BLaER1 treated with 17β-estradiol and CSF1 and Interleukin-3, amounts not matched to agents 10 nM and 100 nM (cell line): ENCODE data around the gene LSP1.

Experiments used
- H3K27ac ChIP-seq, 11 experiments: shearing (Covaris generic); formaldehyde crosslinking; 2 replicates each; pipeline ENCODE4 v1.8.1; 2022
- H3K27me3 ChIP-seq, 11 experiments: shearing (Covaris generic); formaldehyde crosslinking; 2 replicates each; pipeline ENCODE4 v1.8.1; 2022
- H3K36me3 ChIP-seq, 11 experiments: shearing (Covaris generic); formaldehyde crosslinking; 2 replicates each; pipeline ENCODE4 v1.8.1; 2022
- H3K4me1 ChIP-seq, 10 experiments: shearing (Covaris generic); formaldehyde crosslinking; 2 replicates each; pipeline ENCODE4 v1.8.1; 2022
- H3K4me2 ChIP-seq, 11 experiments: shearing (Covaris generic); formaldehyde crosslinking; 2 replicates each; pipeline ENCODE4 v1.8.1; 2022
- H3K4me3 ChIP-seq, 10 experiments: shearing (Covaris generic); formaldehyde crosslinking; 2 replicates each; pipeline ENCODE4 v1.8.1; 2022
- H3K9ac ChIP-seq, 11 experiments: shearing (Covaris generic); formaldehyde crosslinking; 2 replicates each; pipeline ENCODE4 v1.8.1; 2022
- H3K9me3 ChIP-seq, 11 experiments: shearing (Covaris generic); formaldehyde crosslinking; replicated peaks in 1 of 11; 2 replicates each; pipeline ENCODE4 v1.8.1; 2022
- H4K20me1 ChIP-seq, 11 experiments: shearing (Covaris generic); formaldehyde crosslinking; 2 replicates each; pipeline ENCODE4 v1.8.1; 2022
- Cebpa-rat ChIP-seq, 11 experiments: shearing (Covaris generic); IDR thresholded peaks; 2 replicates each; pipeline ENCODE4 v1.8.1; 2022

LSP1 gene

GRCh38 chr11:1924646-1925372 is 71.9 kb downstream of the LSP1 start:
- Histone ChIP-seq H3K36me3 (no peaks in the 10 kb centered on the region), H3K27me3 (no peaks in the 10 kb centered on the region), H3K4me3 (no peak overlapping the region), H4K20me1 (no peaks in the 10 kb centered on the region), H3K27ac (no peak overlapping the region), H3K9me3 (no peaks in the 10 kb centered on the region), H3K4me1 (peaks cover 0 to 47% (median 35%) of the 10 kb centered on the region in 10 experiments; a peak in 18 of 20 replicates), H3K9ac (no peak overlapping the region), H3K4me2 (no peak overlapping the region)
- TF ChIP-seq Cebpa-rat (IDR thresholded peaks at IDR 0.05) = no peak

GRCh38 chr11:1925373-1926155 is 72.7 kb downstream of the LSP1 start:
- no peaks in the 10 kb centered on the region; a peak in 1 of 22 replicates for H4K20me1 ChIP-seq
- H3K9me3 ChIP-seq = no peaks in the 10 kb centered on the region
- no peaks in the 10 kb centered on the region for H3K27me3 ChIP-seq
- H3K27ac ChIP-seq = no peak overlapping the region
- no peak overlapping the region for H3K4me2 ChIP-seq
- TF ChIP-seq Cebpa-rat (IDR thresholded peaks at IDR 0.05) = no peak
- no peak overlapping the region for H3K9ac ChIP-seq
- no peaks in the 10 kb centered on the region for H3K36me3 ChIP-seq
- H3K4me3 ChIP-seq = no peak overlapping the region
- peaks cover 0 to 47% (median 37%) of the 10 kb centered on the region in 10 experiments; a peak in 18 of 20 replicates for H3K4me1 ChIP-seq

GRCh38 chr11:1926156-1927025 is 73.5 kb downstream of the LSP1 start:
- peaks cover 0 to 42% (median 33%) of the 10 kb centered on the region in 10 experiments; a peak in 18 of 20 replicates for H3K4me1 ChIP-seq
- H4K20me1 ChIP-seq = no peaks in the 10 kb centered on the region; a peak in 1 of 22 replicates
- TF ChIP-seq Cebpa-rat (IDR thresholded peaks at IDR 0.05) = no peak
- no peak overlapping the region for H3K27ac ChIP-seq
- H3K4me3 ChIP-seq = no peak overlapping the region
- H3K4me2 ChIP-seq = no peak overlapping the region; a peak in 2 of 22 replicates
- H3K27me3 ChIP-seq = peaks cover 0 to 3% (median 0%) of the 10 kb centered on the region in 11 experiments; a peak in 1 of 22 replicates
- no peaks in the 10 kb centered on the region for H3K36me3 ChIP-seq
- H3K9me3 ChIP-seq = no peaks in the 10 kb centered on the region
- 0 out of 22 replicates have a peak overlapping the region, but pooled peaks of 1 of the 11 experiments have one; percentile 5 for H3K9ac ChIP-seq

- Histone ChIP-seq H3K4me2 (no peak overlapping the region; a peak in 2 of 22 replicates), H3K36me3 (no peaks in the 10 kb centered on the region), H3K9me3 (no peaks in the 10 kb centered on the region), H3K4me3 (no peak overlapping the region), H4K20me1 (no peaks in the 10 kb centered on the region; a peak in 1 of 22 replicates), H3K27me3 (peaks cover 0 to 4% (median 0%) of the 10 kb centered on the region in 11 experiments; a peak in 1 of 22 replicates), H3K9ac (0 out of 22 replicates have a peak overlapping the region, but pooled peaks of 1 of the 11 experiments have one; percentile 5), H3K27ac (no peak overlapping the region), H3K4me1 (peaks cover 0 to 42% (median 33%) of the 10 kb centered on the region in 10 experiments; a peak in 18 of 20 replicates)
- TF ChIP-seq Cebpa-rat (IDR thresholded peaks at IDR 0.05) = no peak
Measured at GRCh38 chr11:1927026-1927847, 74.4 kb downstream of the LSP1 start.

- Histone ChIP-seq H3K4me2 (no peak overlapping the region), H3K27ac (no peak overlapping the region), H3K4me3 (no peak overlapping the region), H4K20me1 (no peaks in the 10 kb centered on the region; a peak in 1 of 22 replicates), H3K36me3 (no peaks in the 10 kb centered on the region), H3K9ac (no peak overlapping the region), H3K9me3 (no peaks in the 10 kb centered on the region), H3K4me1 (peaks cover 0 to 37% (median 27%) of the 10 kb centered on the region in 10 experiments; a peak in 18 of 20 replicates), H3K27me3 (peaks cover 0 to 4% (median 0%) of the 10 kb centered on the region in 11 experiments; a peak in 1 of 22 replicates)
- TF ChIP-seq Cebpa-rat (IDR thresholded peaks at IDR 0.05) = no peak
Measured at GRCh38 chr11:1927848-1928469, 75.1 kb downstream of the LSP1 start.

- Histone ChIP-seq H3K36me3 (no peaks in the 10 kb centered on the region), H4K20me1 (no peaks in the 10 kb centered on the region; a peak in 1 of 22 replicates), H3K4me1 (peaks cover 0 to 33% (median 24%) of the 10 kb centered on the region in 10 experiments; a peak in 18 of 20 replicates), H3K9ac (no peak overlapping the region), H3K9me3 (no peaks in the 10 kb centered on the region), H3K4me2 (no peak overlapping the region), H3K27ac (no peak overlapping the region), H3K27me3 (peaks cover 0 to 4% (median 0%) of the 10 kb centered on the region in 11 experiments; a peak in 1 of 22 replicates), H3K4me3 (no peak overlapping the region)
- no peak for TF ChIP-seq Cebpa-rat (IDR thresholded peaks at IDR 0.05)
Measured at GRCh38 chr11:1928470-1928890, 75.6 kb downstream of the LSP1 start.

- H3K9ac ChIP-seq = no peak overlapping the region
- no peaks in the 10 kb centered on the region for H3K36me3 ChIP-seq
- peaks cover 0 to 4% (median 0%) of the 10 kb centered on the region in 11 experiments; a peak in 1 of 22 replicates for H3K27me3 ChIP-seq
- no peaks in the 10 kb centered on the region for H3K9me3 ChIP-seq
- H3K4me1 ChIP-seq = peaks cover 0 to 33% (median 24%) of the 10 kb centered on the region in 10 experiments; a peak in 18 of 20 replicates
- no peaks in the 10 kb centered on the region; a peak in 1 of 22 replicates for H4K20me1 ChIP-seq
- TF ChIP-seq Cebpa-rat (IDR thresholded peaks at IDR 0.05) = no peak
- H3K4me3 ChIP-seq = no peak overlapping the region
- no peak overlapping the region for H3K4me2 ChIP-seq
- H3K27ac ChIP-seq = no peak overlapping the region
Measured at GRCh38 chr11:1928891-1929541, 76.1 kb downstream of the LSP1 start.
